Liver (tissue), 9 donors: Measurements from ENCODE around the gene TMEM272. TPM values are rescaled to one million over a fixed set of nuclear protein-coding genes. Genes with fewer than 3 reads are reported as not detected.

ENCODE experiments used
- DNase-seq: peaks from one replicate; pipeline ENCODE4 v3.0.0-alpha.2; 2017; ENCODE audit warnings: low spot score
- H3K27ac ChIP-seq, 2 donors: one replicate each; pipeline ENCODE4 v1.7.0; 2013; ENCODE audit warnings: inconsistent platforms in 2 of 2, low read length in 2 of 2, control low read depth in 1 of 2, low read depth in 1 of 2, mild to moderate bottlenecking in 1 of 2
- H3K27me3 ChIP-seq, 4 donors: one replicate each; pipeline versions ENCODE4 v1.6.1 to v1.7.0; 2013; ENCODE audit warnings: low read length in 3 of 4, inconsistent platforms in 1 of 4, mild to moderate bottlenecking in 1 of 4, moderate library complexity in 1 of 4; ENCODE audit not compliant: control insufficient read depth in 4 of 4, insufficient read depth in 4 of 4
- H3K36me3 ChIP-seq, 4 donors: one replicate each; pipeline versions ENCODE4 v1.6.1 to v1.7.0; 2013; ENCODE audit warnings: low read length in 3 of 4, mild to moderate bottlenecking in 3 of 4, low read depth in 1 of 4, moderate library complexity in 1 of 4; ENCODE audit not compliant: control insufficient read depth in 4 of 4, insufficient read depth in 3 of 4
- H3K4me1 ChIP-seq, 4 donors: one replicate each; pipeline versions ENCODE4 v1.6.1 to v1.7.0; 2013; ENCODE audit warnings: low read length in 3 of 4, mild to moderate bottlenecking in 3 of 4, moderate library complexity in 1 of 4; ENCODE audit not compliant: control insufficient read depth in 4 of 4, insufficient read depth in 4 of 4
- H3K4me3 ChIP-seq, 3 donors: one replicate each; pipeline versions ENCODE4 v1.6.1 to v1.7.0; 2013; ENCODE audit warnings: low read length in 3 of 3, control low read depth in 1 of 3, low read depth in 1 of 3, mild to moderate bottlenecking in 1 of 3
- H3K9ac ChIP-seq, 2 donors: one replicate each; pipeline ENCODE4 v1.7.0; 2013; ENCODE audit warnings: low read length in 2 of 2, mild to moderate bottlenecking in 2 of 2, moderate library complexity in 2 of 2, control low read depth in 1 of 2, low read depth in 1 of 2
- H3K9me3 ChIP-seq, 4 donors: one replicate each; pipeline versions ENCODE4 v1.6.1 to v1.7.0; 2013; ENCODE audit warnings: low read length in 3 of 4; ENCODE audit not compliant: control insufficient read depth in 4 of 4
- EGR1 ChIP-seq, 2 donors: IDR thresholded peaks; 2 replicates each; pipeline ENCODE4 v1.6.1; 2016 to 2018; ENCODE audit warnings: antibody characterized with exemption in 2 of 2, low read depth in 2 of 2
- FOXA1 ChIP-seq: IDR thresholded peaks from 2 replicates; pipeline ENCODE4 v1.6.1; 2016; ENCODE audit warnings: antibody characterized with exemption
- FOXA2 ChIP-seq: IDR thresholded peaks from 2 replicates; pipeline ENCODE4 v1.6.1; 2016; ENCODE audit warnings: antibody characterized with exemption
- GABPA ChIP-seq, 2 donors: IDR thresholded peaks in 1 of 2; conservative IDR thresholded peaks in 1 of 2; 2 replicates each; pipeline ENCODE4 v1.6.1; 2016; ENCODE audit warnings: antibody characterized with exemption in 2 of 2, mild to moderate bottlenecking in 1 of 2, moderate library complexity in 1 of 2
- HNF4A ChIP-seq, 2 donors: conservative IDR thresholded peaks; 2 replicates each; pipeline ENCODE4 v1.6.1; 2016; ENCODE audit warnings: antibody characterized with exemption in 2 of 2, mild to moderate bottlenecking in 2 of 2
- HNF4G ChIP-seq: IDR thresholded peaks from 2 replicates; pipeline ENCODE4 v1.6.1; 2016; ENCODE audit warnings: antibody characterized with exemption
- JUND ChIP-seq, 2 donors: IDR thresholded peaks; 2 replicates each; pipeline ENCODE4 v1.6.1; 2016; ENCODE audit warnings: antibody characterized with exemption in 2 of 2
- NR2F2 ChIP-seq: IDR thresholded peaks from 2 replicates; pipeline ENCODE4 v1.6.1; 2016; ENCODE audit warnings: antibody characterized with exemption
- RAD21 ChIP-seq, 2 donors: IDR thresholded peaks; 2 replicates each; pipeline ENCODE4 v1.6.1; 2016; ENCODE audit warnings: antibody characterized with exemption in 2 of 2, mild to moderate bottlenecking in 2 of 2
- RXRA ChIP-seq, 2 donors: IDR thresholded peaks; 2 replicates each; pipeline ENCODE4 v1.6.1; 2017 to 2018; ENCODE audit warnings: antibody characterized with exemption in 2 of 2, mild to moderate bottlenecking in 1 of 2
- SP1 ChIP-seq: IDR thresholded peaks from 2 replicates; pipeline ENCODE4 v1.6.1; 2018; ENCODE audit warnings: antibody characterized with exemption, mild to moderate bottlenecking
- TAF1 ChIP-seq: conservative IDR thresholded peaks from 2 replicates; pipeline ENCODE4 v1.6.1; 2016; ENCODE audit warnings: antibody characterized with exemption, mild to moderate bottlenecking
- YY1 ChIP-seq: IDR thresholded peaks from 2 replicates; pipeline ENCODE4 v1.6.1; 2016; ENCODE audit warnings: antibody characterized with exemption, mild to moderate bottlenecking
- WGBS: extraction: QIAGEN DNeasy Blood & Tissue Kit; methylation state at CpG from one replicate; pipeline ENCODE4 v1.1.7; 2013; 5-methylcytosine and 5-hydroxymethylcytosine counted together
- polyA plus RNA-seq, 2 donors: library from polyadenylated mRNA; stranded (reverse) in 1 of 2; unstranded in 1 of 2; fragments of 200-250 nt in 1 of 2; fragments of >200 nt in 1 of 2; fragmentation: Nextera tagmentation in 1 of 2; extraction: Ambion mirVana in 1 of 2; gene quantifications; one replicate each; pipeline versions ENCODE4 v1.2.1 to v1.2.3, GENCODE V29; 2013 to 2015
- total RNA-seq, 2 donors: library from RNA; depleted of rRNA; stranded (reverse); fragments of >200 nt; gene quantifications; one replicate each; pipeline ENCODE4 v1.2.3, GENCODE V29; 2014
- TF ChIP-seq, protein P1 (sequence below): fragments of 150-350 bp; IDR thresholded peaks from 2 replicates; pipeline ENCODE4 v1.5.1; 2017; ENCODE audit warnings: improper control_type of control experiment, low read depth, low read length; ENCODE audit not compliant: missing input control
- TF ChIP-seq, protein P2 (sequence below): IDR thresholded peaks from 2 replicates; pipeline ENCODE4 v1.6.1; 2016; ENCODE audit warnings: antibody characterized with exemption, mild to moderate bottlenecking
- TF ChIP-seq, protein P3 (sequence below): IDR thresholded peaks from 2 replicates; pipeline ENCODE4 v1.6.1; 2016; ENCODE audit warnings: antibody characterized with exemption
- TF ChIP-seq, protein P4 (sequence below): IDR thresholded peaks from 2 replicates; pipeline ENCODE4 v1.6.1; 2016; ENCODE audit warnings: antibody characterized with exemption
- TF ChIP-seq, protein P5 (sequence below): IDR thresholded peaks from 2 replicates; pipeline ENCODE4 v1.6.1; 2016; ENCODE audit warnings: antibody characterized with exemption
- donor health status: healthy.
- donor health status: healthy.
- donor health status: healthy.
- donor health status: healthy.
- donor health status: healthy.

Gene TMEM272
- total and polyA plus RNA-seq, 4 donors, result 0.02 to 0.42 (median 0.10) TPM

DNA sequence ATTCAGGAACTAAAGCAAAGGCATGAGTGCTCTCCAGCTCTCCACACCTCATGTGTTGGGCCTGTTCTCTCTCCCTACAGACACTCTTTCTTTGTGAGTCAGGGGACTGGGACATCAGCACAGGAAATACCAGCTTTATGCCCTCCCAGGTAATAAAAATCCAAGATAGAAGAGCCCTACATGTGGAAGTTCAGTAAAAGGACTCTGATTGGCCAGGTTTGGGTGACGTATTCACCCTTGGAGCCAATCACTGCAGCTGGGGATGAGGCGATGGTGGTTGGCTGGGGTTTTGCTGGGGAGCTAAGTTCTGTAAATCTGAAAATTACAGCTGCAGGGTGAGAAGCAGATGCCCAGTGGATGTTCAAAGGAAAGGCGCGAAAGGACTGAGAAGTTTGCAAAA is 49.3 kb upstream of the TMEM272 start:
- Histone ChIP-seq H3K9ac (no peak overlapping the region), H3K27ac (no peak overlapping the region), H3K4me3 (no peak overlapping the region), H3K36me3 (peaks cover 0 to 4% (median 0%) of the 10 kb centered on the region in 4 donors), H3K4me1 (no peaks in the 10 kb centered on the region), H3K9me3 (no peaks in the 10 kb centered on the region), H3K27me3 (no peaks in the 10 kb centered on the region)
- TF ChIP-seq JUND (IDR thresholded peaks at IDR 0.05) (no peak), YY1 (no peak), FOXA1 (no peak), HNF4G (no peak), RXRA (IDR thresholded peaks at IDR 0.05) (no peak), NR2F2 (no peak), SP1 (no peak), FOXA2 (no peak), GABPA (IDR thresholded peaks at IDR 0.05 in 1 of 2, conservative IDR thresholded peaks at IDR 0.05 in 1 of 2) (no peak), TAF1 (no peak), HNF4A (conservative IDR thresholded peaks at IDR 0.05) (no peak)
- TF ChIP-seq, protein P1, sequence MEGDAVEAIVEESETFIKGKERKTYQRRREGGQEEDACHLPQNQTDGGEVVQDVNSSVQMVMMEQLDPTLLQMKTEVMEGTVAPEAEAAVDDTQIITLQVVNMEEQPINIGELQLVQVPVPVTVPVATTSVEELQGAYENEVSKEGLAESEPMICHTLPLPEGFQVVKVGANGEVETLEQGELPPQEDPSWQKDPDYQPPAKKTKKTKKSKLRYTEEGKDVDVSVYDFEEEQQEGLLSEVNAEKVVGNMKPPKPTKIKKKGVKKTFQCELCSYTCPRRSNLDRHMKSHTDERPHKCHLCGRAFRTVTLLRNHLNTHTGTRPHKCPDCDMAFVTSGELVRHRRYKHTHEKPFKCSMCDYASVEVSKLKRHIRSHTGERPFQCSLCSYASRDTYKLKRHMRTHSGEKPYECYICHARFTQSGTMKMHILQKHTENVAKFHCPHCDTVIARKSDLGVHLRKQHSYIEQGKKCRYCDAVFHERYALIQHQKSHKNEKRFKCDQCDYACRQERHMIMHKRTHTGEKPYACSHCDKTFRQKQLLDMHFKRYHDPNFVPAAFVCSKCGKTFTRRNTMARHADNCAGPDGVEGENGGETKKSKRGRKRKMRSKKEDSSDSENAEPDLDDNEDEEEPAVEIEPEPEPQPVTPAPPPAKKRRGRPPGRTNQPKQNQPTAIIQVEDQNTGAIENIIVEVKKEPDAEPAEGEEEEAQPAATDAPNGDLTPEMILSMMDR, result no peak
- TF ChIP-seq, protein P2, sequence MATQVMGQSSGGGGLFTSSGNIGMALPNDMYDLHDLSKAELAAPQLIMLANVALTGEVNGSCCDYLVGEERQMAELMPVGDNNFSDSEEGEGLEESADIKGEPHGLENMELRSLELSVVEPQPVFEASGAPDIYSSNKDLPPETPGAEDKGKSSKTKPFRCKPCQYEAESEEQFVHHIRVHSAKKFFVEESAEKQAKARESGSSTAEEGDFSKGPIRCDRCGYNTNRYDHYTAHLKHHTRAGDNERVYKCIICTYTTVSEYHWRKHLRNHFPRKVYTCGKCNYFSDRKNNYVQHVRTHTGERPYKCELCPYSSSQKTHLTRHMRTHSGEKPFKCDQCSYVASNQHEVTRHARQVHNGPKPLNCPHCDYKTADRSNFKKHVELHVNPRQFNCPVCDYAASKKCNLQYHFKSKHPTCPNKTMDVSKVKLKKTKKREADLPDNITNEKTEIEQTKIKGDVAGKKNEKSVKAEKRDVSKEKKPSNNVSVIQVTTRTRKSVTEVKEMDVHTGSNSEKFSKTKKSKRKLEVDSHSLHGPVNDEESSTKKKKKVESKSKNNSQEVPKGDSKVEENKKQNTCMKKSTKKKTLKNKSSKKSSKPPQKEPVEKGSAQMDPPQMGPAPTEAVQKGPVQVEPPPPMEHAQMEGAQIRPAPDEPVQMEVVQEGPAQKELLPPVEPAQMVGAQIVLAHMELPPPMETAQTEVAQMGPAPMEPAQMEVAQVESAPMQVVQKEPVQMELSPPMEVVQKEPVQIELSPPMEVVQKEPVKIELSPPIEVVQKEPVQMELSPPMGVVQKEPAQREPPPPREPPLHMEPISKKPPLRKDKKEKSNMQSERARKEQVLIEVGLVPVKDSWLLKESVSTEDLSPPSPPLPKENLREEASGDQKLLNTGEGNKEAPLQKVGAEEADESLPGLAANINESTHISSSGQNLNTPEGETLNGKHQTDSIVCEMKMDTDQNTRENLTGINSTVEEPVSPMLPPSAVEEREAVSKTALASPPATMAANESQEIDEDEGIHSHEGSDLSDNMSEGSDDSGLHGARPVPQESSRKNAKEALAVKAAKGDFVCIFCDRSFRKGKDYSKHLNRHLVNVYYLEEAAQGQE, result no peak
- TF ChIP-seq, protein P3, sequence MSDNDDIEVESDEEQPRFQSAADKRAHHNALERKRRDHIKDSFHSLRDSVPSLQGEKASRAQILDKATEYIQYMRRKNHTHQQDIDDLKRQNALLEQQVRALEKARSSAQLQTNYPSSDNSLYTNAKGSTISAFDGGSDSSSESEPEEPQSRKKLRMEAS, result no peak
- TF ChIP-seq, protein P4, sequence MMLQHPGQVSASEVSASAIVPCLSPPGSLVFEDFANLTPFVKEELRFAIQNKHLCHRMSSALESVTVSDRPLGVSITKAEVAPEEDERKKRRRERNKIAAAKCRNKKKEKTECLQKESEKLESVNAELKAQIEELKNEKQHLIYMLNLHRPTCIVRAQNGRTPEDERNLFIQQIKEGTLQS, result no peak
- TF ChIP-seq, protein P5, sequence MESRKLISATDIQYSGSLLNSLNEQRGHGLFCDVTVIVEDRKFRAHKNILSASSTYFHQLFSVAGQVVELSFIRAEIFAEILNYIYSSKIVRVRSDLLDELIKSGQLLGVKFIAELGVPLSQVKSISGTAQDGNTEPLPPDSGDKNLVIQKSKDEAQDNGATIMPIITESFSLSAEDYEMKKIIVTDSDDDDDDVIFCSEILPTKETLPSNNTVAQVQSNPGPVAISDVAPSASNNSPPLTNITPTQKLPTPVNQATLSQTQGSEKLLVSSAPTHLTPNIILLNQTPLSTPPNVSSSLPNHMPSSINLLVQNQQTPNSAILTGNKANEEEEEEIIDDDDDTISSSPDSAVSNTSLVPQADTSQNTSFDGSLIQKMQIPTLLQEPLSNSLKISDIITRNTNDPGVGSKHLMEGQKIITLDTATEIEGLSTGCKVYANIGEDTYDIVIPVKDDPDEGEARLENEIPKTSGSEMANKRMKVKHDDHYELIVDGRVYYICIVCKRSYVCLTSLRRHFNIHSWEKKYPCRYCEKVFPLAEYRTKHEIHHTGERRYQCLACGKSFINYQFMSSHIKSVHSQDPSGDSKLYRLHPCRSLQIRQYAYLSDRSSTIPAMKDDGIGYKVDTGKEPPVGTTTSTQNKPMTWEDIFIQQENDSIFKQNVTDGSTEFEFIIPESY, result no peak
- WGBS, result 96% methylated on average over 4 of the region's 4 CpGs
- no peak for DNase-seq

DNA sequence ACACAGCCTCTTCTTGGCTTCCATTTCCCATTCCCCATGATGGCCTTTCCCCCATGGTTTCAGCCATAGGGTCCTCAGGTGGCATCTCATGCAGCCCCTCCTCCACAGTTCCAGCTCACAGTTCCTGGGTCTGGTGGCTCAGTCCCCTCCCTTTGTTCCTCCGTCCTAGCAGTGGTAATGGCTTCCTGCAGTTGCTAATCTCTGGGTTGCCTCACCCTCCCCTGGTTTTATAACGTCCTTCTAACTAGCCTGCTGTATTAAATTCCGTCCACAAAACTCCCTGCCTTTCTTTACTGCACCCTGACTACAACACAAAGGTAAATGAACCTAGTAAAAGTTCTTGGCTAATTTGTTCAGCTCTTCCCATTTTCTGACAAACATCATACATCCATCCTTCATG is 47.7 kb upstream of the TMEM272 start:
- Histone ChIP-seq H3K27ac (no peak overlapping the region), H3K27me3 (no peaks in the 10 kb centered on the region), H3K4me1 (no peaks in the 10 kb centered on the region), H3K36me3 (peaks cover 0 to 4% (median 0%) of the 10 kb centered on the region in 4 donors), H3K9ac (no peak overlapping the region), H3K9me3 (no peaks in the 10 kb centered on the region), H3K4me3 (no peak overlapping the region)
- no peak for DNase-seq
- WGBS, result 75% methylated on average over 3 of the region's 3 CpGs
- TF ChIP-seq GABPA (IDR thresholded peaks at IDR 0.05 in 1 of 2, conservative IDR thresholded peaks at IDR 0.05 in 1 of 2) (no peak), RAD21 (IDR thresholded peaks at IDR 0.05) (no peak), RXRA (IDR thresholded peaks at IDR 0.05) (no peak), JUND (IDR thresholded peaks at IDR 0.05) (no peak), EGR1 (IDR thresholded peaks at IDR 0.05; ENCODE audit: low read depth in 2 of 2) (no peak), YY1 (no peak), TAF1 (no peak), HNF4A (conservative IDR thresholded peaks at IDR 0.05) (no peak), HNF4G (no peak)
- TF ChIP-seq, protein P1, result no peak
- TF ChIP-seq, protein P4, result no peak
- TF ChIP-seq, protein P5, result no peak
